CMK (cell line): ENCODE results near the gene PDHB.

Experiments used
- DNase-seq: peaks from one replicate; pipeline ENCODE4 v3.0.0-alpha.2; 2010; ENCODE audit warnings: low read depth

Gene PDHB

DNA sequence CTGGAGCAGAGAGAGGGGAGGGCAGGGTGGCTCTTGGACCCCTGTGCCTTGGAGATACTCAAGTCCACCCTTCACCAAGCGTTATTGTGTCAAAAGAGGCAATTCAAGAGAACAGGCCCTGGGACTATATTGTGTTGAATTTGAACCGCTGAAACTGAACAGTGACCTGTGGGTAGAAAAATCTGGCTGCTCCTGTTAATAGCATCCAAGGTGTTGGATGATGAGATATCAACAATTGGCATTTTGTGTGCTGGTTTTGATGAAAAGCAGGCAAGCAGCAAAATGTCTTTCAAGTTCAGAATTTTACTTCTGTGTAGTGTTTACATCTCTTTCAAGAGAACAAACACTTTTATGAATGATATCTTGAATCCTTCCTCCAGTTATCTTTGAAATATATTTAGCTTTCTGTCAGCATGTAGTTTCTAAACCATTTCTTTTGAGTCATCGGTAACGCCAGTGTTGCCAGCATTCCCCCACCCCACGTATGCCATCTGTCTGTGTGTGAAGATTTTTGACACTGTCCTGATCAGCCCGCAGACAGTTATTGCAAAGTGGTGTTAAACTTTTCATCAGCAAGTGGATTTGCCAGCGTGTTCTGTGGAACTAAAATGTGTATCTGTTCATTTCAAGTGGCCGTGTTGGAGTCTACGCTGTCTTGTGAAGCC, 34.8 kb downstream of the PDHB start:
- DNase-seq: no peak

DNA sequence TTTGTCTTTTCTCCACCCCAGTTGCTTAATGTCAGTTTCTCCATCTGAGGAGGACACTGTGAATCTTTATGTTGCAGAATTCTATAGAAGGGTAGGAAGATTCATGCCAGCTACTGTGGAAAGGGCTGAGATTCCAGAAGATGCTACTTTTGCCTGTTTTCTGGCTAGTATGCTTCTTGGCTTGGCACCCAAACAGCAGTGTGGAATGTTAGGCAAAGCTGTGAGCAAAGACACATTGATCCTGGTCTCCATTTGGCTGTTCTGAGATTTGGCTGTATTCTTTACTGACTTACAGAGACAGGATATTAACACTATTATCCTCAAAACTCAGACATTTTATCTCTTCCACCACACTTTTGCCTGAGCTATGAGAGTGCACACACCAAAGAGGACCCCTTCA, 39.3 kb downstream of the PDHB start:
- DNase-seq: no peak

DNA sequence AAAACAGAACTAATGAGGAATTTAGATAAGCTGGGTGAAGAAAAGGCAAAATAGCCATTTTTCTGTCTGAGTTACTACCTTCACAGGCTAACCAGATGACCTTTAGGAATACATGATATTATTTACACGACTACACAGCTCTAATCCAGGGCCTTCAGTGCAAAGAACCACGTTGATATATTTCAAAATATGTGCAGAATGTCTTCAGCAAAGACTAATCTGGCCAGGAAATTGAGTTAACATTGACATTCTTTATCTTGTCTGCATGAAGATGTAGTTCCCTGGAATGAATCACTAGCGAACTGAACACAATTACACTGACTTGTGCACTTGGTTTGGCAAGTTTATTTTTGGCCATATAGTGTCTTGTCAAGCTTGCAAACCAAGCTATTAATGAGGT, 41.5 kb downstream of the PDHB start:
- no peak for DNase-seq

DNA sequence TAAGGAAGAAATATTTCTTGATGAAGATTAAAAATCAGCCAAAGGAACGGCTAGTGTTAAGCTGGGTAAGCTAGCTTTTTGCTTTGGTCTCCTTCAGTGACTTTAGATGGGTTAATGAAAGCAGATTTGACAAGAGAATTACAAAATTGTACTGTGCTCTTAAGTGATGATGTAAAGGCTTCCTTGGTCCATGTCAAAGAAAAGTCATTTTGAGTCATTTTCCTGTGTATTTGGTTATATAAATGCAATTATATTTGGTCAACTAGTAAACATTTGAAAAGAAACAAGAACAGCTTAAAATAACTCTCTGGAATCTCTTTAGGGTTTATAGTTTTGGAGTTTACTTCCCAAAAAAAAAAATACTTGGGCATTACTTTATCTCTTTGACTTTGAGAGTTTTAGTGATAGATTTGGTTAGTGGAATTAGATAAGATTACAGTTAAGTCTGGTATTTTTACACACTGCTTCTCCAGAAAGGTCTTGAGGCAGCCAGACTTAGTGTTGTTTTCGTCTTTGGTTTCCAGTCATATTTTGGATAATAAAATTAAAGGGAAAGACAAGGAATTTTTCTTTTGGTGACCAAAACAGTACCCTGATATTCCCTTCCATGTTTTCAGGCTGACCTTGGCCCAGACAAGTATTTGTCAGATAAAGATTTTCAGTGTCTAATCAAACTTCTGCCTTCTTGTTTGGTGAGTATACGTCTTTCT, 42.3 kb downstream of the PDHB start:
- DNase-seq: no peak

DNA sequence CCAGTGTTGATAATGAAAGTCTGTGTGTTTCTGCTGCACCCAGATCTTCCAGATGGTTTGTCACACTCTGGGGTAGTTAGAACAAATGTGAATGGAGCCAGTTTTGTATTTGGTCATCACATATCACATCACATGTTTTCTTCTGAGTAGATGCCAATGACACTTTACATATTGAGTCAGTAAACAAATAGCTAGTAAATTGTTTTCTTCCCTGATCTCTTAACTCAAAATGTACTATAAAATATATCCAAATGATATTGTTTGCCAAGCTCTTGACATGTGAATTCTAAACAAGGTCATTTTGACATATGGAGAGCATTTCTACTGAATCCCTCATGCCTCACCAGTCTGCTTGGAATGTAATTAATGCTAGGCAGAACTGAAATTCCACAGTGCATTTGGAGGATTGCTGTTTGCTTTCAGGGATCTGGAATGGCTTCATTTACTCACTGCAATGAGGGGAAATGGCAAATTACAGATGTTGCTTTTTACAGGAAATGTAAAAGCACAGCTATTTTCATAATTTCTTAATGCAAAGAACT, 45.0 kb downstream of the PDHB start:
- no peak for DNase-seq

DNA sequence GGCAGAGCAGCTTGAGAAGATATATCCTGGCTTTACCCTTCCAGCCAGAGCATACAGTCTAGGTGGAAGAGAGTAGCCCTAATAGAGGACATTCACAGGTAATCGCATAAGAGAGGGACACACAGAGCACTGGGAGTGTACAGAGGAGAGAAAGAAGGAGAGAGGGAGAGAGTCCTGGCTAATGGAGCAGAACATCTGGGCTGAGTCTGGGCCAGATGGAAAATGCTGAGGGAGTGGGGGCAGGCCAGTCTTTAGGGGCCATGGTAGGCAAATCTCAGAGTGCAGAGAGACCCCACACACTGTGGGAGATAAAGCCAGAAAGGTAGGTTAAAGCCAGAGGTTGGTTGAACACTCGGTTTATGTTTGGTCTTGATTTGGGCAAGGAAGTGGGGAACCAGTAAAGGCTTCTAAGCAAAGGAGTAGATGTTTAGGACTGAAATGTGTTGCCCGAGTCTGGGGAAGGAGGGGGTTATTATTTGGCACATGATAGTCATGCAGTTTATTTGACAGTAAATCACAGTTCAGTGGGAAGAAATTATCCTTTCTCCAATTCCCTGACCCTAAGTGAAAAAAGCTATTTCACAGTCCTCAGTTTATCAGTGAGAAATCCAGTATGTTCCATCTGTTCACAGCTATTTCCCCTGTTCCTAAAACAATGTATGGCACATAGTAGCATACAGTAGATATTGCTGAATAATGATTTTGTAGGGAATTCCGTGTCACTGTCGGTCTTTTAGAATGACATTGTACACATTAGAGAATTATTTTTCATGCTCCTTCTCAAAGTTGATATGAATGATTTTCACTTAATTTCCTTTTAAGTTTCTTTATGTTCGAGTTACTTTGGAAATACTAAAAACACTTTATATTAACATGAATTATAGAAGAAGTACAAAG, 45.7 kb downstream of the PDHB start:
- DNase-seq: no peak

DNA sequence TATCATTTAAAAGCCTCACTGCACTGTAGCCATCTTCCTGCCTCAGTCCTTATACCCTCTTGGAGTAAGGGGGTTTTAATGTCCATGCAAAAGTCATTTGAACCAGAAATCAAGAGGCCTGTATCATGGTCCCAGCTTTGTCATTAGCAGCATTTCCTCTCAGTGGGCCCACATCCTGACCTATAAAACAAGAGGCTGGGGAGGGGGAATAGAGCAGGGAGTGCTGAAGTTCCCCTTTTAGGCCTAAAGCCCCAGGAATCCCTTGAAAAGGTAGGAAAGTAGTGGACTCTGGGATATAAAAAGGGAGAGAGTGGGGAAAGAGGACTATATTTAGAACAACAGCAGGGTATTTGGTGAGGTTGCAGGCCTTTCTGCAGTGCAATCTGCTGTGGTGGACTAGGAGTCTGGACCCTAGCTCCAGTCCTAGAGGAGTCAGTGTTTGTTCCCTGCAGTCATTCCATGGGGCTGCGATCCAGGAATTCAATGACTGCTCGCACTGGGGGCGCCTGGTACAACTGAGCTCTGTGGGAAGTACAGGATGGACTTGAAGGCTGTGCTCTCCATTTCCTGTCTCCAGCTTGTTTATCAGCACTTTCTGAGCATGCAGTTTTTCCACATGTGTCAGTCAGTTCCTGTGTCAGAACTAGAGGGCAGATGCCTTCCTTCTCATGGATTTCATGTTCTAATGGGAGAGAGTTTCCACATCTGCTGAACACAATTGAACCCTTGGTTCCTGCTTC, 46.8 kb downstream of the PDHB start:
- DNase-seq: no peak

DNA sequence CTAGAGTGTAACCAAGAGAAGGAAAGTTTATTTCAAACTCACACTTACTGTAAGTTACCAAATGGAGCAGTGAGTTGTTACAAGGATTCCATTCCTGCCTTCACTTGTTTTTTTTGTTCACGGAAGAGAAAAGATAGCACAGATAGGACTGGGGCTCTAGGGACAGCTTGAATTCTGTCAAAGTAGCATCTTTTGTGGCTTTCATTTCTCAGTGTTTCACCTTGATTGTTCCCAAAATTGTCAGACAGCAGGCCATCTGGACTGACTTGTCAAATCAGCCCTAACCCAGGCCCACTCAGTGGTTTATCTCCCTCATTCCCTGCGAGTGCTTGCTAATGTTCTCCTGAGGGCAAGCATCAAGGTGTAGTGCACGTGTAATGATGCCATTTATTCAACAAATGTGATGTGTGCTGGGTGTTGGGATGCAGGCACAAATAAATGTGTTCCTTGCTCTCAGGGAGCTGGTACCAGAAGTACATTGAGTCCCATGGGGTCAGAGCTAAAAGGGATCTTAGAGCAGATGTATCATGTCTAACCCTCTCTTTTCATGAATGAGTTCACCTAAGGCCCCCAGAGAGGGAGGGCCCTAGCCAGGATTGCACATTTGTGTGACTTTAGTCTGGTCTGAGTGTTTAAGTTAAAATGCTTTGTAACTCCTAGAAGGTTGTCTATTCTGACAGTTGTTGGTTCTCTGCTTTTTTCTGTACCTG, 49.1 kb downstream of the PDHB start:
- DNase-seq: no peak

DNA sequence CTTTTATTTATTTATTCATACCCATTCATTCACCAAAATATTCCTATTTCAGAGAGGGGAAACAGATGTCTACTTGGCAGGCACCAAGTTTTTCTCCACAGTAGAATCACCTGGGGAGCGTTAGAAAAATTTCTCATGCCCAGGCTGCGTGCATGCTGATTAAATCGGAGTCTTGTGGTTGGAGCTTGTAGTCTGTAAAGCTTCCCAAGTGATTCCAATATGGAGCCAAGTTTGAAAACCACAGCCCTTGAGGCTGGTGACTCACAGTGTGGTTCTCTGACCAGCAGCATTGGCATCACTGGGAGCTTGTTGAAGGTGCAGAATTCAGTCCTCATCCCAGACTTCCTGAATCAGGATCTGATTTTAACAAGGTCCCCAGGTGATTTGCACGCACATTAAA, 49.7 kb downstream of the PDHB start:
- no peak for DNase-seq

DNA sequence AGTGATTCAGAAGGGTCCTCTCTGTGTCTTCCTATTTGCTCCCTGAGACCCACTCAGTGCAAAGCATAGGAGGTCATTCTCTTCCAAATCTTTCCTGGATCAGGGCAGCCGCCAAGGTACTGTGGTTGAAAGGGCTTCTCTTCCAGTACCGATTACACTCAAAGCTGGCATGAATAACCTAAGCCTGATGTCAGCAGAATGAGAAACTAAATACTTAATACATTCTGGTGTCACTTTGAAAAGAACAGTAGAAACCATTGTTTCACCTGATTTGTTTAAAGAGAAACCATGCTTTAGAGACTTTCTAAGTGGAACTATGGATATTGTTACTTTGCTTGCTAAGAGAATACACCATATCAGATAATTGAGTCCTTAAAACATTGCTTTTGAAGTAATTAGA, 50.2 kb downstream of the PDHB start:
- no peak for DNase-seq

DNA sequence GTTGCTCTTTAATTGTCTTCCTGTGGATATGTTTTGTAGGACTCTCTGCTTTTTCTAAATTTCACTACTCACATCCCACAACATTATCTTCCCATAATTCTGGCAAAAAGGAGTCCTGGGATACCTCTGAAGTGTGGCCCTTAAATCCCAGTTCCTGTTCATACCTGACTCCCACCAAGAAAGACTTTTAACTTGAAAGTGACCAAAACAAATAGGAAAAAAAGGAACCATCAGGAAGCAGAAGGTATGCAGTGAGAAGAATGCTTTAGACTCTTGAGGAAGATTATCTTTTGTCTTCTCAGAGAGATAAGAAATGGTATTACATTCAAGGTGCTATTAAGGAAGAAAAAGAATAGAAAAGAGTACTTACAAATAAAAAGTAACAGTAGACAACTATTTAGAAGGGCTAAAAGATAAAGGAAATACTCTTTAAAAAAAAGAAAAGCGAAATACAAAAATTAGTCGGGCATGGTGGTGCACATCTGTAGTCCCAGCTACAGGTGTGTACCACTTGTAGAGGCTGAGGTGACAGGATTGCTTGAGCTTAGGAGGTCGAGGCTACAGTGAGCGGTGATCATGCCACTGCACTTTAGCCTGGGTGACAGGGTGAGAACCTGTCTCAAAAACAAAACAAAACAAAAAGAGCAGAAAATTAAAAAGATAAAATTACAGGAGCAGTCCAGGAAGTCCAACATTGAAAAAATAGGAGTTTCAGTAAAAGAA, 54.1 kb downstream of the PDHB start:
- no peak for DNase-seq

DNA sequence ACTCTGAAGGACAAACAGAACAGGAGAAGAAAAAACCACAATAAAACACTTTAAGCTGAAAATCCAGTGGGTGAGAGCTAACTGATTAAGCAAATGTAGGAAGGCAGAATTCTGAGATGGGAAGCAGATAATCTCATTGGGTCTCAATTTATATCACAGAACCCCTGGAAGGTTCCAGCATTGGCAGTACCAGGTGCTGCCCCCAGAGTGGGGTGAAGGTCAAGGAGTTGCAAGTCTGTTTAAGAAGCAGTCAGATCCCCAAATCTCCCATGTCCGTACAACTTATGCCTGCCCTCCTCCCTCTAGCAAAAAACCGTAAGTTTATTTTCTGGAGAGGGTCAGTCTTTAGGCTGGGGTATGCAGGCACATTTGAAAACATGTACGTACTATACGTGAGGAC, 55.9 kb downstream of the PDHB start:
- DNase-seq: no peak
